Frontal cortex (tissue), 4 donors: ENCODE results near the gene LONRF2. TPM values are rescaled to one million over a fixed set of nuclear protein-coding genes. Genes with fewer than 3 reads are reported as not detected.
"Not testable (repeated sequence)": the region's sequence is repeated elsewhere in the genome, so short reads cannot be mapped to it uniquely, and the experiment has no call there.

Experiments
- DNase-seq, 2 donors: peaks; one replicate each; pipeline ENCODE4 v3.0.0; 2012; ENCODE audit warnings: low spot score in 2 of 2
- FAIRE-seq: peaks from 2 replicates; lab custom pipeline; 2012; peaks lifted over from hg19 to GRCh38; lab: Jason Lieb, UNC
- total RNA-seq: library from RNA; depleted of rRNA; stranded (reverse); fragments of >200 nt; gene quantifications from one replicate; pipeline ENCODE4 v1.2.3, GENCODE V29; 2014
- donor health status: control.
- donor health status: control.
- donor health status: control.

LONRF2 gene
- total RNA-seq, 1 donor from 2014 or later, result 47.3 TPM

DNA sequence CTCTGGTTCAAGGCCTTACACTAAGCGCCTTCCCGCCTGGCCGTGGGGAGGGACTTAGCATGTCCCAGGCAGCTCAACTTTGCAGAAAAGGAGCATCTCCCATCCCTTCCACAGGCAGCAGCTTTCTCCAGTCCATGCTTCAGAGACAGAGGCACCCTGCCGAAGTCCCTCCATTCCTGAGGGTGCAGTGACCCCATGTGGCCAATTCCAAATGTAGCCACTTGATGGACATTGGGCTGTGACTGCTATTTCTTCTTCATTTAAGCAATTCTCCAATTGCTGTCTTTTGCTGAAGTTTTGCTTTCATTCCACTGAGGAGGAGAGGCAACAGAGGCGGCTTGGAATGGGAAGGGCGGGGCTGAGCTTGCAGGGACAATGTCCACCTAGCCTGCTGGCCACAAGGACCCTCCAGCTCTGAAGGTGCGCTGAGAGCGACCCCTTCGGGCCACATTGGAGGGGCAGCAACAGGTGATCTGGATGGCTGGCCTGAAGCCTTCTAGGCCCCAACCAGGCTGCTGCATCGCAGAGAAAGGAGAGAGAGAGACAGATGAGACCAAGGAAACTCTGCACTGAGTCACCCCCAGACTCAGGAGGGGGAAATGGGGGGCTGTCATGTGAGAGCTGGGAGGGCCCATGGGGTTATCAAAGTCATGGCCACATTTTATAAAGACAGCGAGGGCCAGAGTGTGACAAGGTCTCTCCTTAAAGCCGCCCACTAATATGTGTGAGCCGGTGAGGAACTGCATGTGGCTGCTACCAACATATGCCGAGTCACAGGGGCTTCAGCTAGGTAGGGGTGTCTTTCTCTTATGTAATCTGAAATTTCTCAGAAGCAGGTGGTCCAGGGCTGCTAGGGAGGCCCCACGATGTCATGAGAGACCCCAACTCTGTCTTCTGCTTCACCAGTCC lies 61.3 kb downstream of the LONRF2 start:
- DNase-seq, result peak; percentile 58 to 76
- FAIRE-seq, result no peak

DNA sequence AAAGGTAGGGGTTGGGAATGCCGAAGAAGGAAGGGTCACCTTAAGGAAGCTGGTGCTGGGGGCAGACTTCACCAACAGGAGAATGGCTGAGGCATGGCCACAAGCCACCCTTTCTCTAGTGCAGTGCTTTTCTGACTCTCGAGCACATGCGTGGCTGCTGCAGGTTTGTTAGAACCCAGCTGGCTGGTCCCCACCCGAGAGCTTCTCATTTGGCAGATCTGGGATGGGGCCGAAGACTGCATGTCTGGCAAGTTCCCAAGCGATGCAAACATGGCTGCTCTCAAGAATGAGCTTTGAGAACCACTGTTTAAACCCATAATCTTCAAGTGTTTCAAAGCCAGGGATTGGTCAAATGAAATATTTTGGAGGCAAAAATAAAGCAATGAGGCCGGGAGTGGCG lies 63.2 kb downstream of the LONRF2 start:
- DNase-seq, result no peak
- FAIRE-seq, result no peak

DNA sequence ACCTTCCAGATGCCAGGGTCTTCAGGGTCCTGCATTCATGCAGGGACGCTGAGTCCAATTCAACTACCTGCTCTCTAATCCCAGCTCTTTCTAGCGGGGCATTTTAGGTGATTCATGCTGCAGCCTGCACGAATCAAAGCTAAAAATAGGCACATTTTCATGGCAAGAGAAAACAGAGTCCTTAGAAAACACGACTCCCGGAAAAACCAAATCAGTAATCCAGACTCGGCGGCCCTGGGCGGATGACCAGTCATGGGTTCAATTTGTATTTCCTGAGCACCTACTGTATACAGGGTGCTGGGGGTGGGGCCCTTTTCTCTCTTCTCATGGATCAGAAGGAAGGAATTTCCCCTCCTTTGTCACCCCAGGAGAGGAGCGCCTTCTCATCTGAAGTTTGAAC lies 64.4 kb downstream of the LONRF2 start:
- DNase-seq, result peak in 1 of 2 donors; percentile 36
- FAIRE-seq, result no peak

DNA sequence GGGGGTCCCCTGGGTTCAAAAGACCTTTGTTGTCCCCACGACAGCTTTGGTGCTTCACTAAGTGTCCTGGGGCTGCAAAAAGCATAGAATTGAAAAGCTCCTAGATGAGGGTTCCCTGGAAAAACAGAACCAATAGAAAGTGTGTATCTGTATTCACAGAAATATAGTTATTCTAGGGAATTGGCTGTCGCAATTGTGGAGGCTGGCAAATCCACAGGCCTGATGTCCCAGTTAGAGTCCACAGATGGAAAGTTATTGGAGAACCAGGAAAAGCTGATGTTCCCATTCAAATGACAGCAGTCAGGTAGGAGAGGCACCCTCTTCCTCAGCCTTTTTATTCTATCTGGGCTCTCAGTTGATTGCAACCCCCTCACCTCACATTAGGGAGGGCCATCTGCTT lies 65.5 kb downstream of the LONRF2 start:
- FAIRE-seq (no peak), DNase-seq (no peak)

DNA sequence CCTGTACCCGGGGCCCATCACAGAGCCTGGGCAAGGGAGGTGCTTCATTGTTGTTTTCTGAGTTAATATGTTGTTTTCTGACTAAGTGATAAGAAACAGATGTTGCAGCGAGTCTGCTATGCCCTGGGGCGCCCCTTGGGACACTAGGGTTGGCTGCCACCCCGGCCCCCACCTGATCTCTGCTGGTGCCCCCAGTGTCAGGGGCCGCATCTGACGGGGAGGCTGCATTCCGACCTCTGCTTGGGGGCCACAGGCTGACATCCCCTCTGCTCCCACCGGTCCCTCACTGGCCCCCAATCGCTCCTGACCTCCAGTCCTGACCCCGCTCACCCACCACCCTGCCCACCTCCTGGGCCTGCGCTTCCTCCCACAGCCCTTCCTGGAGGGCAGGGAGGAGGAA lies 65.9 kb downstream of the LONRF2 start:
- DNase-seq, result no peak

DNA sequence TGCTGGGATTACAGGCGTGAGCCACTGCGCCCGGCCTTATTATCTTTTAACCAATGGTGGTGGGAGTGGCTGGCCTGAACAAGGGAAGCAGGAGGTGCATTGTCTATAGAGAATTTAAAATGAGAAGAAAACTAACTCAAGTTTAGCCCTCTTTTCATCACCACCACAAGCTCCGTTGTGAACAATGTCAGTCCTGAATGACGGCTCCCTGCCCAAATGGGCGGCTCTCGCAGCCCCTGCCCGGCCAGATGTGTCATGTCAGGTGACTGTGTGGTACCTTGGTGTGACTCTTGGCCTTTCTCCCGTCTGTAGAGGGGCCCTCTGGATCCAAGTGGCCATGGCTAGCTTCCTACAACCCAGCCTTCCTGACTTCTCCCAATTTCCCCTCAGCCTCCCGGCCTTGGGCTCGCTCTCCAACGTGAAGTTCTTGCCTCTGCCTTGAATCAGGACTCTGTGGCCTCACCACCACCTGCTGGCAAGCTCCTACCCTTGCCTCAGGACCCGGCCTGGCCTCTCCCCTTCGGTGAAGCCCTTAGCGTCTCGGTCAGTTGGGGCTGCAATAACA lies 67.6 kb downstream of the LONRF2 start:
- no peak for DNase-seq
- FAIRE-seq, result no peak

More for the DNA sequence above, 65.9 kb downstream of the LONRF2 start:
- FAIRE-seq, result no peak

DNA sequence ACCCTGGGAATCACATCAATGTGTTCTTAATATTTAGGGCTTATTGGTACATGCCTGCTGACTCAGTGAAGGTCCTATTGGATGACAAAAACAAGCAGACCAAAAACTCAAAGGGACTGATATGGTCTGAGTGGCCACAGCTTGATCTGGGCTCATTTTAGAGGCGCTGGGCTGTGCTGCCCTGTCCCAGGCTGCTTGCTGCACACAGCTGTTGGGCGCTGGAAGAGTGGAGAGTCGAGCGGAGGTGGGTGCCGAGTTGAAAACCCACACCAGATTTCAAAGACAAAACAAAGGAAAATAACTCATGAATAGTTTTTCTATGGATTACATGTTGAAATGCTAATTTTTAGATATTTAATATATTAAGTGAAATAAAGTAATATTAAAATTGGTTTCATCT lies 68.5 kb downstream of the LONRF2 start:
- no peak for DNase-seq
- FAIRE-seq, result no peak

DNA sequence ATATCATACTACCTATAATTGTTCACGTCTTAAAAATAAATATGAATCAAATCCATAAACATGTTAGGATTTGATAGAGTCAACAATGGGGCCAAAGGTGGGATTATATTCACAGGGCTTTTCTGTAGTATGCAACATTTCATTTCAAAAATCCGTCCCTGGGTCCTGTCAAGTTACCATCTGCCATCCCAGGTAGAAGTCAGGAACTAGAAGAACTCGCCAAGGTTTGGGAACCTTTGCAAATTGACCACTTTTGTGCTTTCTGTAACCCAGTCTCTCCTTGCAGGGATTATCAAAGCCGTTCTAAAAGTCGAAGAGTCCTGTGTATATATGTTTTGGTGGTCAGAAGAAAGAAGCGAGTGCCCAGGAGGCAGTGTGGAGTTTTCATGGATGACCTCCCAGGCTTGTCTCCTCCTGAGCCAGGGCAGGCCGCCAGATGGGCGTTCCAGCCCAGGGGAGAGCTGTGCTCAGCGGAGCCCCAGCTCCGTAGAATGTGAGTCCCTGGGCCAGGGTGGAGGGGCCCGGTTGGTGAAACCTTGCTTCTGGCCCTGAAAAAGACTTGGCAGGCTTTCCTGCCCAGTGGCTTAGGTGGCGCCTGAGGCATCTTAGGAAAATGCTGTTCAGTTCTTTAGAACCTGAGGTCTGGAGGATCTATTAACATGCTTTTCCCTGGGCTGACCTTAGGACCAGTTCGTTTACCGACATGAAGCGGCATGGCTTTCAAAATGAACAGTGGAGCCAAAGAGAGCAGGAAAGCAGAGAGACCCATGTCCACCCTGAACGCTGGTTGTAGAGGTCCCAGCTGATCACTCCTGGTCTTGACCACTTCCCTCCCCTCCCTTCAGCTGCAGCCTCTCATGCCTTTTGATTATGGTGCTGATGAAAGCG lies 69.2 kb downstream of the LONRF2 start:
- DNase-seq, result no peak
- FAIRE-seq, result no peak

DNA sequence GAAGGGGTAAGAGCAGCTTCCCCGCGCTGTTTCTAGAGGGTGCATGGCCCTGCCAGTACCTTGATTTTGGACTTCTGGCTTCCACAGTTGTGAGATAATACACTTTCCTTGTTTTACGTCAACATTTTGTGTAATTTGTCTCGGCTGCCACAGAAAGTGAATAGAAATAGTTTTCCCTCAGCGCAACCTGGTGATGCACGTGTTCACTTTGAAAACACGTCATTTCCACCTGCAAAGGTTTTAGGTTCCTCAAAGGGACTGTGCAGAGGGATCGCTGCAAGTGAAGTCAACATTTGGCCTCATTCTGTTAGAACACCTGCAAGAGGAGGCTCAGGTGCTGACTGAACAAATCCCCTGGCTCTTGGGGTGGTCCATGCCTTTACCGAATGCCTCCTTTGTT lies 71.7 kb downstream of the LONRF2 start:
- no peak for DNase-seq

DNA sequence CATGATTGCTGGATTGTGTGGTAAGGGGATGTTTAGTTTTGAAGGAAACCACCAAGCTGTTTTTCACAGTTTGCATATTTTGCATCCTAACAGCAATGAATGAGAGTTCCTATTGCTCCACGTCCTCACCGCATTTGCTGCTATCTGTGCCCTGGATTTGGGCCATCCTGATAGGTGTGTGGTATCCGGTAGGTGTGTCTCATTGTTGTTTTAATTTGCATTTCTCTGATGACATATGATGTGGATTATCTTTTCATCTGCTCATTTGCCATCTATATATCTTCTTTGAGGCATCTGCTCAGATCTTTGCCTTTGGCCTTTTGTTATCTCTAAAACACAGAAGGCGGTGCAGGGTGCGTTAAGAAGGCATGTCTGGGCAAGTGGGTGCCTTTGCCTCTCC lies 73.3 kb downstream of the LONRF2 start:
- FAIRE-seq (no peak), DNase-seq (no peak)

More for the DNA sequence above, 71.7 kb downstream of the LONRF2 start:
- FAIRE-seq, result no peak

DNA sequence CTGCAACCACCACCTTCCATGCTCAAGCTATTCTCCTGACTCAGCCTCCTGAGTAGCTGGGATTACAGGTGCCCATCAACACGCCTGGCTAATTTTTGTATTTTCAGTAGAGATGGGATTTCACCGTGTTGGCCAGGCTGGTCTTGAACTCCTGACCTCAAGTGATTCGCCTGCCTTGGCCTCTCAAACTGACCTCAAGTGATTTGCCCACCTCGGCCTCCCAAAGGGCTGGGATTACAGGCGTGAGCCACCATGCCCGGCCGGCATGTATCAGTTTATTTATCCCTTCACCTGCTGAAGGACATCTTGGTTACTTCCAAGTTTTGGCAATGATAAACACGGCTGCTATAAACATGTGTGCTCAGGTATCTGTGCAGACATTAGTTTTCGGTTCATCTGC lies 73.7 kb downstream of the LONRF2 start:
- not testable (repeated sequence) for FAIRE-seq, DNase-seq

DNA sequence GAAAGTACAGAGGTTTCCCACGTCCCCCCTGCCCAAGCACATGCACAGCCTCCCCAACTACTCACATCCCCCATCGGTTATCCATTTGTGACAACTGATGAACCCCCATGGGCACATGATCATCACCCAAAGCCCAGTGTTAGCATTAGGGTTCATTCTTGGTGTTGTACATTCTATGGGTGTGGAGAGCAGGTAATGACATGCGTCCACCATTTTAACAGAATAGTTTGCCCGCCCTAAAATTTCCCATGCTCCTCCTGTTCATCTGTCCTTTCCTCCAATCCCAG lies 74.3 kb downstream of the LONRF2 start:
- FAIRE-seq, result no peak
- DNase-seq, result no peak

DNA sequence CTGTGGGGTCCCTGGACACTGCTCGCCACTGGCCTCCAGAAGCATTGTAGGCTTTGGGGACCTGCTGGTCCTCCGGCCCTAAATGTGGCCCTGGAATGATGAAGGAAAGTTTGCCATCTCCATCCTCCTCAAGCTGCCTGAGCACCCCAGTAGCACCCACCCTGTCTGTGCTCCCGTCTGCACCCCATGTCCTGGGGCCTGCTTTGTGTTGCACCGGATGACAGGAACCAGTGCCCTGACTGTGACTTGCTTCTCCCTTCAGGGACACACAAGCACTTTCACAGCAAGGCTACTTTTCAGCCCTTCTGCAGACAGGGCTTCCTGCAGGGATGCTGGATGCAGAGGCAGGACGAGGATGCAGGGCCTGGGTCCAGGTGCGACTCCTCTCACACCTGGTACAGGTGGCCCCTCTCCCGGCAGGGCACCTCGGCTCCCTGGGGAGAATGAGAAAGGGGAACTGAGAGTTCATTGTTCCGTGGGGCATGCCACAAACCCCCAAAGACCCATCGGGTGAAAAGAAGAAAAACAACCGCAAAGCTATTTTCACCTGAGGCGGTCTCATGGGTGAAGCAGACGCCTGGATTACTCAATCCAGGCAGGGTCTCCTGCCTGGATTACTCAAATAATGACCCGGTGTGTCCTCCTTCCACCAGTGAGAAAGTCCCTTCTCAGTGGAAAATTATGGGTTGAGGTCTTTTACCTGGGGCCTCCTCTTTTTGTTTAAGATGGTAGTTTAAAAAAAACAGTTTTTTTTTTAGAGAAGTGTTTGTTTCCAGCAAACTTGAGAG lies 74.9 kb downstream of the LONRF2 start:
- DNase-seq (no peak), FAIRE-seq (no peak)

DNA sequence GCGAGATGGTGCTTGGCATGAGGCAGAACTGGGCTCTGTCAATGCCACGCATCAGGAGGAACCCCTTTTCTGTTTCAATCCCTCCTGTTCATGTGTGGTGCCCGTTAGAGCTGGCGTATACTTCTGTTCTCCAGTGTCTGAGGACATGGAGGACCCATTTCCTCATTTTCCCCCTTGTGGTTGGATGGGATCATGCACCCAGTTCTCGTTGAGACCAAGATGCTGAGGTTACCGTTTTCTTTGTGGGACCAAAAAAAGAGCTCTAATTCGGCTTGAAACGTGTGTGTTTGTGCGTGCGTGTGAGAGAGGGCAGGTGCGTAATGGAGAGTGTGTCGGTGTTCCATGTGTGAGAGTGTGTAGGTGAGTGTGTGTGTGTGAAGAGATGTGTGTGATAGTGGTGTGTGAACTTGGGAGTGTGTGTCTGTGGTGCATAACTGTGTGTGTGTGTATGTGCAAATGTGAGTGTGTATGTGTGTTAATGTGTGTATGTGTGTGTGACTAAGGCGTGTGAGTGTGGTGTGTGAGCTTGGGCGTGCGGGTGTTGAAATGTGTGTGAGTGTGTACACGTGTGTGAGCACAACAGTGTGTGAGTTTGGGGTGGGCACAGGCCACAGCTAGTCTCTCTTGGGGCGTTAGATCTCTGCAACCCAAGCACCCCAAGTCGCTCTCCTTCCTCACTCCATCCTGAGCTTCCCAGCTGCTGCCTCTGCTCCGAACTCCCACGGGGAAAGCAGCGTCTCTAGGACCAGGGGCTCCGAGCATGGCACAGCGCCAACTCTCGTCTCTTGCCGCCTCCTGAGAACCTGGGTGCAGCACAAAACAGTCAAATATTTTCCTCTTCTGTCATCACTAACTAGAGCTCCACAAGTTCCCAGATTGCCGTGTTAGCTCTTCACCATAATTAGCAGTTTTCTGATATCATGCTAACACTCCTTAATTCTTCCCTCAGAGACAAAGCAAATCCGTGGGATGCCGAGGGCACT lies 75.8 kb downstream of the LONRF2 start:
- no peak for DNase-seq
- no peak for FAIRE-seq

DNA sequence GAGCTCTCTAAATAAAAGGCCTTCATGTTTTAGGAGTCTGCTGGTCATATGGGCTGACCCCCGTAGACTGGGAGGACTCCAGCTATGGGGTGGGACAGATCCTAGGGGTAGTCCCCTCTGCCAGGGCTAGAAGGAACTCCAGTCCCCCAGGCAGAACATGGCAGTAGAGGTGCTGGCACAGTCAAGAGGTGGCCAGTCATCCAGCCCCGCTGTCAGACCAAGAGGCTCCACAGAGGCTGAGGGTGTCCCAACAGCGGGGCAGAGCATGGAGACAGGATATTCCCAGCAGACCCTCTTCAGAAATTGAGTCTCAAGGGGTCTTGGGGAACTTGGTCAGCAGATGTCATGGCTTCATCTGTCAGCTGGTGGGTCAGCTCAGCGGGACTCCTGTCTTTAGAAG lies 76.6 kb downstream of the LONRF2 start:
- DNase-seq (no peak), FAIRE-seq (no peak)

DNA sequence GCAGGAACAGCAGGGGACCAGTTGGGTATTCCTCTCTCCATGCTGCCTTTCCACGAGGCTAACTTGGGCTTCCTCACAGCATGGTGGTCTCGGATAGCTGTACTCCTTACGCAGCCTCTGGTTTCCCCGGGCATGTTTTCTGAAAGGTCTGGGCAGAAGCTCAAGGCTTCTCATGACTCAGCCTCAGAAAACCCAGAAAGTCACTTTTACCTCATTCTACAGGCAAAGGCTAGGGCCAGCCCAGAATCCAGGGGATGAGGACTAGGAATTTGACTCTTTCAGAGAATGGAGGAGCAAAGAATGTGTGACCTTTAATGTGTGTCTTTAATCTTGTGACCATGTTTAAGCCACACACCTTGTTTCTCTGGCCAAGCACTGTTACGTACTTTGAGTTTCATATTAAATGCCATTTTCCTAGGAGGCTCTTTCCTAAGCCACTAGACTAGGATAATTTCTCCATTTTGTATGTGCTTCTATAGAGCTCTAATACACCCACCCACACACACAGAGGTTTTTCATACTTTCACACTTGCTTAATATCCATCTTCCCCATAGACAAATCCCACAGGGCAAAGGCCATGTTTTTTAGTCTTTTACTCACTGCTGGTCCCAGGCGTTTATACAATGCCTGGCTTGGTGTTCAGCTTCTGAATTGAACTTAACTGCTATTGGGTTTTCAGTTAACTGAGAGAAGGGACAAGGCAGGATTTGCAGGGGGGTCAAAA lies 77.3 kb downstream of the LONRF2 start:
- no peak for FAIRE-seq
- no peak for DNase-seq

DNA sequence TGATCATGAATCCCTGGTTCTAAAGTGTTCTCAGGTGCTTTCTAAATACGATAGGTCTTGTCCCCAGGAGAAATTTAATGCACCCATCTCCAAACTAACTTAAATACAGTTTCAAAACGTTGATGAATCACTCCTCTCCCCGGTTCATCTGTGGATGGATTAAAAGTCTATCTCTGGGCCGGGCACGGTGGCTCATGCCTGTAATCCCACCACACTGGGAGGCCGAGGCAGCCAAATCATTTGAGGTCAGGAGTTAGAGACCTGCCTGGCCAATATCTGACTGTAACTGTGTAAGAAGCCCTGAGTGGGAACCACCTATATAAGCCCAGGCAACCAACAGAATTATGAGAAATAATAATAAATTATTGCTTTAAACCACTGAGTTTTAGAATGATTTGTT lies 78.7 kb downstream of the LONRF2 start:
- DNase-seq (no peak), FAIRE-seq (no peak)
